ENCODE measurements around the gene RNF141. TPM values are rescaled to one million over a fixed set of nuclear protein-coding genes. Genes with fewer than 3 reads are reported as not detected.

RNF141 gene
- total and polyA plus RNA-seq, 2 of the 13 experiments (the other 11 are each of a cell fraction or from before 2014, with no cell fraction given) = 9.3 to 22.4 TPM

GRCh38 chr11:10540915-10541560 is at the start of gene RNF141 (continued):
- TF ChIP-seq ZNF383 (CRISPR knock-in tag; IDR thresholded peaks at IDR 0.05; ENCODE audit: borderline replicate concordance) (no peak), REPIN1 (CRISPR knock-in tag; IDR thresholded peaks at IDR 0.05; ENCODE audit: borderline replicate concordance, low read depth) (peak; percentile 90; the same call in 1 of the 2 replicates), ELK4 (CRISPR knock-in tag; IDR thresholded peaks at IDR 0.05; ENCODE audit: borderline replicate concordance) (no peak), ZNF768 (CRISPR knock-in tag; IDR thresholded peaks at IDR 0.05) (peak; percentile 63; the same call in 1 of the 2 replicates), REXO4 (CRISPR knock-in tag; IDR thresholded peaks at IDR 0.05; ENCODE audit: borderline replicate concordance) (no peak), RELA (CRISPR knock-in tag; IDR thresholded peaks at IDR 0.05) (no peak), FOXP1 (IDR thresholded peaks at IDR 0.05) (no peak), FOXP1 (CRISPR knock-in tag; IDR thresholded peaks at IDR 0.05) (no peak; the same call in 1 of the 2 replicates), HOXD1 (CRISPR knock-in tag; IDR thresholded peaks at IDR 0.05) (0 out of 2 replicates have a peak, but pooled peaks have one; percentile 35), KDM5A (IDR thresholded peaks at IDR 0.05; ENCODE audit: borderline replicate concordance, low read length) (no peak; the same call in 1 of the 2 replicates), TBL1XR1 (IDR thresholded peaks at IDR 0.05; ENCODE audit: borderline replicate concordance, low read length, partially characterized antibody) (no peak), TBP (CRISPR knock-in tag; IDR thresholded peaks at IDR 0.05) (no peak), NFE2L1 (CRISPR knock-in tag; IDR thresholded peaks at IDR 0.05; ENCODE audit: borderline replicate concordance) (no peak; the same call in 1 of the 2 replicates), SPEN (CRISPR knock-in tag; IDR thresholded peaks at IDR 0.05; ENCODE audit: low read depth) (peak; percentile 91), ZFX (CRISPR knock-in tag; IDR thresholded peaks at IDR 0.05; ENCODE audit: low read depth) (peak; percentile 98), SATB2 (CRISPR knock-in tag; IDR thresholded peaks at IDR 0.05) (no peak; the same call in 1 of the 2 replicates), MAX (IDR thresholded peaks at IDR 0.05) (peak; percentile 54; the same call in 1 of the 2 replicates), HMGA1 (CRISPR knock-in tag; conservative IDR thresholded peaks at IDR 0.05) (no peak), CC2D1A (CRISPR knock-in tag; IDR thresholded peaks at IDR 0.05) (no peak), SSRP1 (CRISPR knock-in tag; IDR thresholded peaks at IDR 0.05) (no peak), THAP7 (CRISPR knock-in tag; IDR thresholded peaks at IDR 0.05) (peak; percentile 89), ZNF550 (CRISPR knock-in tag; IDR thresholded peaks at IDR 0.05; ENCODE audit: borderline replicate concordance) (no peak), ZNF274 (CRISPR knock-in tag; IDR thresholded peaks at IDR 0.05) (0 out of 2 replicates have a peak, but pooled peaks have one; percentile 39), ELF3 (CRISPR knock-in tag; IDR thresholded peaks at IDR 0.05) (peak; percentile 61; the same call in 1 of the 2 replicates), SMYD3 (CRISPR knock-in tag; IDR thresholded peaks at IDR 0.05) (no peak), RBFOX2 (IDR thresholded peaks at IDR 0.05; ENCODE audit: low read depth, low read length) (peak; percentile 94), CBFB (CRISPR knock-in tag; IDR thresholded peaks at IDR 0.05) (0 out of 2 replicates have a peak, but pooled peaks have one; percentile 59), TBX2 (CRISPR knock-in tag; IDR thresholded peaks at IDR 0.05; ENCODE audit: borderline replicate concordance) (peak; percentile 88), ATF5 (CRISPR knock-in tag; IDR thresholded peaks at IDR 0.05; ENCODE audit: low read depth) (no peak), ZNF326 (CRISPR knock-in tag; IDR thresholded peaks at IDR 0.05; ENCODE audit: borderline replicate concordance) (no peak), ATM (IDR thresholded peaks at IDR 0.05; ENCODE audit: borderline replicate concordance) (no peak)
